ENCODE data around the gene RASAL1. TPM values are rescaled to one million over a fixed set of nuclear protein-coding genes. Genes with fewer than 3 reads are reported as not detected.

Gene RASAL1
- total RNA-seq, 1 experiment from 2014 or later, result 0.33 TPM

GRCh38 chr12:113058553-113058952 lies 77.0 kb downstream of the RASAL1 start:
- no peak for DNase-seq (ENCODE audit: low spot score)

GRCh38 chr12:113057565-113058485 lies 77.7 kb downstream of the RASAL1 start:
- DNase-seq (ENCODE audit: low spot score), result no peak

DNA sequence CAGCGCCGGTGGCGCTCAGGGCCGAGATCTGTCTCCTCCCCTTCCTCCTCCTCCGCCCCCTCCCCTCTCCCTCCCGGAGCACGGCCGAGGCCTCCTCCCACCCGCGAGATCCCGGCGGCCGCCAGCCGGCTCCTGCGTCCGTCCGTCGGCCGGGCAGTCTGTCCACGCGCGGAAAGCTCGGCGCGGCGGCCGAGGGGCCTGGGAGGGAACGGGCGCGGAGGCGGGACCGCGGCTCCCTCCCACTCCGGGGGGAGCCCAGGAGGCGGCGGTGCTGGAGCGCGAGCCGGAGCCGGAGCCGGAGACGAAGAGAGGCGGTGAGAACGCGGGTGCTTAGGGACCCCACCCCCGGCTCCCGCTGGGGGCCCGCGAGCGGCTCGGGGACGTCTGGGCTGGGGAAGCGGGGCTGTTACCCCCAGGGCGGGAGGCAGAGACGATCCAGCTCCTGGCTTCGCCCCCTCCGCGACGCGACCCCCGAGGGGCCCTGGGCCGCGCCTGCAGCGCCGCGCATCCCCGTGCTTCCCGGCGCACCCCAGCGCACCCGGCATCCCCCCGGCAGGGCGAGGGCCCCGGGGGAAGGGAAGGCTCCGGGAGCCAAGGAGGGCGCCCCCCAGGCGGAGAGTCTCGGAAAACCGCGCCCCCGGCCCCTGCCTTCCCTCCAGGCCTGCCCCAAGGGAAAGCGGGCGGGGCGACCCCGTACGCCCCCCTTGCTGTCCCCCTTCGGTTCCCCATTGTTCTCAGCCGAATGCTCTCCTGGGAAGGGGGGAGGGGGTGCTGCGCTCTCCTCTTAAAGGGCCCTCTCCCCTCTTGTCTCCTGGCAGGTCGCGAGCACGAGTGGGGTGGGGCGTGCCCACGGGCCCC lies 78.7 kb downstream of the RASAL1 start, which contains the start of gene DTX1:
DTX1 (plus strand) TSS at position 100 of the 858 bp plus-strand sequence. CDS start 1,463 bp downstream, outside the sequence.
- no peak for DNase-seq (ENCODE audit: low spot score)

GRCh38 chr12:113056381-113056630 lies 79.3 kb downstream of the RASAL1 start:
- no peak for DNase-seq (ENCODE audit: low spot score)

DNA sequence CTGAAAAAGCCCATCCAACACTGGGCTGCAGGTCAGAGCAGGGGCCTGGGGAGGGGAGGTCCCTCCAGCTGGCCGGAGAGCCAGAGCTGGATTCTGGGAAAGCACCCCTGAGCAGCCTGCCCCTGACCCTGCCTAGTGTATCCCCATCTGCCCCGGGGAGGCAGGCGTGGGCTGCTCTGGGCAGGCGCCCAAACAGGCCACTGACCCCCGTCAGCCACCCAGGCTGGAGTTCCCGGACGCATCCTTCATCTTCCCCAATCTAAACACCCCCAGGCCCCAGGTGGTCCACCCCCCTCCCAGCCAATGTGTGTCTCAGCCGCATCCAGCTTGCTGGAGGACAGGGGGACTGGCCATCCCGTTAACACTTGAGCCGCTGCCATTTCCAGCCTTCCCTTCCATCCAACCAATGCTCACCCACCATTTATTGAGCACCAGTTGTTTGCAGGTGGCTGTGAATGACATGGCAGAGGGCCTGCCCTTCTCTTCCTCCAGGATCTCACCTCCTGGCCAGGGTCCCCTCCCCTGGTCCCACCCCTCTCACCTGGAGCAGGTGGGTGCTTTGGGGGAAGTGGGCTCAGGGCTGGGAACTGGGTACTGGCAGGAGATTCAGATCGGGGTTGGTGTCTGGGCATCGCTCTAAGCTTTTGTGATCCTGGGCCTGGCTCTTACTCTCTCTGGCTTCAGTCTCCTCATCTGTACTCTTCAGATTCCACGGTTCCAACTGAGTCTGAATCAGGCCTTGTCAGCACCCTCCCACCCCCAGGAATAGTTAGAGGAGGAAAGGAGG lies 79.8 kb downstream of the RASAL1 start:
- no peak for DNase-seq (ENCODE audit: low spot score)

- no peak for DNase-seq (ENCODE audit: low spot score)
Observed at GRCh38 chr12:113054948-113055486, 80.5 kb downstream of the RASAL1 start.

DNA sequence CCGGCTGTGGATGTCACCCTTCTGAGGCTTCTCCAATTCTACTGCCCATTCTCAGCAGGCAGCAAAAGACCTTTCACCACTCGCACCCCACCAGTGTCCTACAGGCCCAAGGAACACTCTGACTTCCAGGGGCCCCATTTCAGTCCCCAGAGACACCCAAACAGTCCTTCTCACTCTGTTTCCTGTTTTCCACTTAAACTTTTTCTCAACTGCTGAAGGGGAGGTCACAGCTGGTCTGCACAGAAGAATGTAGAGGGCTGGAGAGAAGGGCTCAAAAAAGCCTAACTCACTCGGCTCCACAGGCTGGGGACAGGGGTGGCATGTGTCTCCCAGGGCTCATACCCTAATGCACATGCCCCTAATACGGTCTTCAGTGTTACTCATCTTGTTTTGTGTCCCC lies 83.2 kb downstream of the RASAL1 start:
- DNase-seq (ENCODE audit: low spot score), result no peak

- no peak for DNase-seq (ENCODE audit: low spot score)
Observed at GRCh38 chr12:113051759-113052158, 83.8 kb downstream of the RASAL1 start.

DNA sequence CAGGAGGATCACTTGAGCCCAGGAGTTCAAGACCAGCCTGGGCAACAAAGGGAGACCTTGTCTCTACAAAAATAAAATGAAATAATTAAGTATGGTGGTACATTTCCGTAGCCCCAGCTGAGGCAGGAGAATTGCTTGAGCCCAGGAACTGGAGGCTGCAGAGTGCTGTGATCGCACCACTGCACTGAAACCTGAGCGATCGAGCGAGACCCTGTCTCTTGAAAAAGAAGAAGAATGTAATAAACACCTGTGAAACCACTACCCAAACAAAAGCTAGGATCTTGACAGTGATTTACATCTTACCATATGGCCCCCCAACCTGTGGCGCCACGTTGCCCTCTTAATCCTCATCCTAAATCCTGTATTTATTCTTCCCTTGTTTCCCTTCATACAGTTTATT lies 84.8 kb downstream of the RASAL1 start:
- no peak for DNase-seq (ENCODE audit: low spot score)

DNA sequence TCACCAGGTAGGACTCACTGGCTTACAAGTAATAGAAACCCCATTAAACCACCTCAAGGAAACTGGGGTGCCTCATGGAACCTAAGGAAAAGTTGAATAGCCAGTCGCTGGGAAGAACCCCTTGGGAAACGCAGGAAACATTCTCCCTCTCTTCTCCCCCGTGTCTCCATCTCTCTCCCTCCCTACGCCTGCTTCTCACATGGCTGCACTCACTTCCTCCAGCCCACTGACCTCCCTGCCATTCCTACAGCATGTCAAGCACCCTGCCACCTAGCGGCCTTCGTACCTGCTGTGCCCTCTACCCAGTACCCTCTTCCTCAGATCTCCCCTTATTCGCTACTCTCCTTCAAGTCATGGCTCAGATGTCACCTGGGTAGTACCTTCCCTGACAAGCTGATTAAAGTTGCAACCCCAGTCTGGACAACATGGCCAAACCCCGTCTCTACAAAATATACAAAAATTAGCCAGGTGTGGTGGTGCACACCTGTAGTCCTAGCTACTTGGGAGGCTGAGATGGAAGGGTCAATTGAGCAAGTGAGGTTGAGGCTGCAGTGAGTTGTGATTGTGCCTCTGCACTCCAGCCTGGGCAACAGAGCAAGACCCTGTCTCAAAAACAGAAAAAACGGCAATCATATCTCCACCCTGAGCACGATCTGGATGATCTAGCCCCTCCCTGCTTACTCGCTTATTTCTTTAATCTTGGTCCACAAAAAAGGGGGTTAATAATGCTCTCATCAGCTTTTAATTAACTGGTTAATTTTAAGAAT lies 85.4 kb downstream of the RASAL1 start:
- DNase-seq (ENCODE audit: low spot score), result peak; percentile 45

Small RNA genes lying within 50 kb of the gene (small RNA-seq; reads per million reads assigned to genes)
- gene MIR7106 (not detected), gene RF00019 (not detected)

Other genes with a start within 250 kb of the RASAL1 start
- 51.0 and 54.3 TPM in 2 replicates for gene OAS1, start 228.8 kb downstream of the RASAL1 start, total RNA-seq (2014; rRNA removed; shearing (Covaris generic))
- 53.9 and 70.9 TPM in 2 replicates for gene OAS3, start 197.3 kb downstream of the RASAL1 start, total RNA-seq (2014; rRNA removed; shearing (Covaris generic))
- gene OAS2, start 157.2 kb downstream of the RASAL1 start, total RNA-seq (2014; rRNA removed; shearing (Covaris generic)), result 3.4 and 5.8 TPM in 2 replicates
- gene DTX1, start 79.0 kb downstream of the RASAL1 start, total RNA-seq (2014; rRNA removed; shearing (Covaris generic)), result not detected in 2 replicates
- 0.61 and 0.78 TPM in 2 replicates for gene CFAP73, start 14.0 kb upstream of the RASAL1 start, total RNA-seq (2014; rRNA removed; shearing (Covaris generic))
- 100 and 105 TPM in 2 replicates for gene DDX54, start 49.7 kb upstream of the RASAL1 start, total RNA-seq (2014; rRNA removed; shearing (Covaris generic))
- 52.1 and 53.0 TPM in 2 replicates for gene RITA1, start 50.0 kb upstream of the RASAL1 start, total RNA-seq (2014; rRNA removed; shearing (Covaris generic))
- 23.8 and 36.3 TPM in 2 replicates for gene TPCN1, start 85.7 kb upstream of the RASAL1 start, total RNA-seq (2014; rRNA removed; shearing (Covaris generic))
- 2.6 and 4.7 TPM in 2 replicates for gene SLC8B1, start 199.3 kb upstream of the RASAL1 start, total RNA-seq (2014; rRNA removed; shearing (Covaris generic))
- gene PLBD2, start 222.8 kb upstream of the RASAL1 start, total RNA-seq (2014; rRNA removed; shearing (Covaris generic)), result 11.5 and 11.8 TPM in 2 replicates

All from HT-29 (cell line).